Small intestine (tissue), 7 donors: Measurements from ENCODE around the gene USP54. TPM values are rescaled to one million over a fixed set of nuclear protein-coding genes. Genes with fewer than 3 reads are reported as not detected.

Experiments
- DNase-seq, 2 donors: peaks; one replicate each; pipeline versions ENCODE4 v3.0.0 to v3.0.0-alpha.2; 2013
- FAIRE-seq: peaks from 2 replicates; lab custom pipeline; 2012; peaks lifted over from hg19 to GRCh38; lab: Jason Lieb, UNC
- H3K27ac ChIP-seq, 3 donors: one replicate each; pipeline ENCODE4 v1.5.1; 2013; ENCODE audit warnings: low read length in 2 of 3, mild to moderate bottlenecking in 2 of 3, control low read depth in 1 of 3, inconsistent platforms in 1 of 3, low read depth in 1 of 3, moderate library complexity in 1 of 3
- H3K27me3 ChIP-seq, 3 donors: one replicate each; pipeline ENCODE4 v1.6.1; 2013; ENCODE audit warnings: low read length in 3 of 3, inconsistent platforms in 1 of 3; ENCODE audit not compliant: control insufficient read depth in 3 of 3, insufficient read depth in 3 of 3
- H3K36me3 ChIP-seq, 3 donors: one replicate each; pipeline ENCODE4 v1.6.1; 2013; ENCODE audit warnings: low read length in 3 of 3, inconsistent platforms in 1 of 3, low read depth in 1 of 3, mild to moderate bottlenecking in 1 of 3, moderate library complexity in 1 of 3; ENCODE audit not compliant: control insufficient read depth in 3 of 3, insufficient read depth in 2 of 3
- H3K4me1 ChIP-seq, 3 donors: one replicate each; pipeline ENCODE4 v1.6.1; 2013; ENCODE audit warnings: low read length in 2 of 3, inconsistent platforms in 1 of 3, low read depth in 1 of 3, mild to moderate bottlenecking in 1 of 3, moderate library complexity in 1 of 3; ENCODE audit not compliant: control insufficient read depth in 3 of 3, insufficient read depth in 2 of 3
- H3K4me3 ChIP-seq, 3 donors: one replicate each; pipeline ENCODE4 v1.5.1; 2013; ENCODE audit warnings: low read length in 3 of 3, control low read depth in 1 of 3, inconsistent platforms in 1 of 3, low read depth in 1 of 3, mild to moderate bottlenecking in 1 of 3, moderate library complexity in 1 of 3
- H3K9me3 ChIP-seq, 2 donors: one replicate each; pipeline ENCODE4 v1.6.1; 2013; ENCODE audit warnings: low read depth in 1 of 2, low read length in 1 of 2; ENCODE audit not compliant: control insufficient read depth in 2 of 2, insufficient read depth in 1 of 2
- WGBS, 3 donors: extraction: QIAGEN DNeasy Blood & Tissue Kit; methylation state at CpG; one replicate each; pipeline ENCODE4 v1.1.7; 2013; 5-methylcytosine and 5-hydroxymethylcytosine counted together
- polyA plus RNA-seq, 4 donors: library from polyadenylated mRNA; stranded (reverse) in 3 of 4; unstranded in 1 of 4; fragments of 200-250 nt in 3 of 4; fragments of 120-200 nt in 1 of 4; gene quantifications; one replicate each; pipeline versions ENCODE4 v1.2.1 to v1.2.3, GENCODE V29; 2013
- donor health status: healthy with polysubstance abuse.
- donor health status: control.
- donor health status: control.
- donor health status: Bipolar disorder and iron deficiency.
- donor health status: healthy.

Gene USP54
- polyA plus RNA-seq, 4 donors: 2.4 to 44.8 (median 9.3) TPM

- H3K36me3 ChIP-seq: peaks cover 0 to 10% (median 0%) of the 10 kb centered on the region in 3 donors
- WGBS, 3 donors: 90 to 95% (median 94%) methylated on average over 5 to 6 of the region's 6 CpGs
- FAIRE-seq (no peak), DNase-seq (no peak)
- no peaks in the 10 kb centered on the region for H3K4me1 ChIP-seq
- no peak overlapping the region for H3K4me3 ChIP-seq
- H3K27me3 ChIP-seq: no peaks in the 10 kb centered on the region
- H3K27ac ChIP-seq: no peak overlapping the region
- H3K9me3 ChIP-seq: no peaks in the 10 kb centered on the region
Measured at GRCh38 chr10:73559590-73559989, 31.6 kb downstream of the USP54 start.

- H3K9me3 ChIP-seq: no peaks in the 10 kb centered on the region
- 85 to 93% (median 92%) methylated on average over 2 of the region's 2 CpGs for WGBS, 3 donors
- FAIRE-seq: no peak
Measured at GRCh38 chr10:73556855-73557254, 34.3 kb downstream of the USP54 start.

GRCh38 chr10:73554721-73555120 lies 36.4 kb downstream of the USP54 start:
- no peak overlapping the region for H3K27ac ChIP-seq
- FAIRE-seq: no peak

More at GRCh38 chr10:73556855-73557254, 34.3 kb downstream of the USP54 start:
- Histone ChIP-seq H3K4me3 (no peak overlapping the region), H3K36me3 (peaks cover 0 to 10% (median 0%) of the 10 kb centered on the region in 3 donors), H3K27me3 (no peaks in the 10 kb centered on the region), H3K4me1 (no peaks in the 10 kb centered on the region), H3K27ac (no peak overlapping the region)
- DNase-seq: no peak

GRCh38 chr10:73553761-73554160 lies 37.4 kb downstream of the USP54 start:
- 13 to 34% (median 24%) methylated on average over 2 of the region's 2 CpGs for WGBS, 3 donors
- Histone ChIP-seq H3K4me3 (no peak overlapping the region), H3K36me3 (peaks cover 0 to 2% (median 0%) of the 10 kb centered on the region in 3 donors), H3K27me3 (no peaks in the 10 kb centered on the region), H3K27ac (no peak overlapping the region), H3K9me3 (no peaks in the 10 kb centered on the region), H3K4me1 (no peaks in the 10 kb centered on the region)
- DNase-seq (no peak), FAIRE-seq (no peak)

More at GRCh38 chr10:73554721-73555120, 36.4 kb downstream of the USP54 start:
- Histone ChIP-seq H3K27me3 (no peaks in the 10 kb centered on the region), H3K36me3 (peaks cover 0 to 9% (median 0%) of the 10 kb centered on the region in 3 donors), H3K4me3 (no peak overlapping the region), H3K4me1 (no peaks in the 10 kb centered on the region), H3K9me3 (no peaks in the 10 kb centered on the region)
- no peak for DNase-seq

- Histone ChIP-seq H3K27me3 (no peaks in the 10 kb centered on the region), H3K4me1 (no peaks in the 10 kb centered on the region), H3K4me3 (no peak overlapping the region), H3K36me3 (peaks cover 0 to 2% (median 0%) of the 10 kb centered on the region in 3 donors), H3K27ac (no peak overlapping the region), H3K9me3 (no peaks in the 10 kb centered on the region)
- 27 to 65% (median 56%) methylated on average over 3 of the region's 3 CpGs for WGBS, 3 donors
- peak in 1 of 2 donors; percentile 14 for DNase-seq
- FAIRE-seq: no peak
Measured at GRCh38 chr10:73552819-73553715, 38.1 kb downstream of the USP54 start.

GRCh38 chr10:73551515-73551914 lies 39.6 kb downstream of the USP54 start:
- 94 to 98% (median 95%) methylated on average over 1 of the region's 1 CpG for WGBS, 3 donors
- DNase-seq (no peak), FAIRE-seq (no peak)

GRCh38 chr10:73545357-73545756 lies 45.8 kb downstream of the USP54 start:
- H3K4me1 ChIP-seq: no peaks in the 10 kb centered on the region
- DNase-seq: no peak
- no peak overlapping the region for H3K4me3 ChIP-seq
- no peak overlapping the region for H3K27ac ChIP-seq
- peaks cover 4 to 23% (median 5%) of the 10 kb centered on the region in 3 donors for H3K36me3 ChIP-seq
- WGBS, 3 donors: 80 to 86% (median 82%) methylated on average over 2 of the region's 2 CpGs
- FAIRE-seq: no peak
- no peaks in the 10 kb centered on the region for H3K9me3 ChIP-seq
- H3K27me3 ChIP-seq: no peaks in the 10 kb centered on the region

More at GRCh38 chr10:73551515-73551914, 39.6 kb downstream of the USP54 start:
- Histone ChIP-seq H3K27ac (no peak overlapping the region), H3K27me3 (no peaks in the 10 kb centered on the region), H3K36me3 (peaks cover 0 to 4% (median 0%) of the 10 kb centered on the region in 3 donors), H3K4me3 (no peak overlapping the region), H3K4me1 (no peaks in the 10 kb centered on the region), H3K9me3 (no peaks in the 10 kb centered on the region)

- Histone ChIP-seq H3K36me3 (peaks cover 0 to 37% (median 4%) of the 10 kb centered on the region in 3 donors), H3K4me1 (no peaks in the 10 kb centered on the region), H3K9me3 (no peaks in the 10 kb centered on the region), H3K27ac (no peak overlapping the region), H3K4me3 (no peak overlapping the region), H3K27me3 (no peaks in the 10 kb centered on the region)
- FAIRE-seq: no peak
- WGBS, 3 donors: 93 to 97% (median 95%) methylated on average over 7 of the region's 7 CpGs
- DNase-seq: no peak
Measured at GRCh38 chr10:73537709-73538108, 53.4 kb downstream of the USP54 start.
